GM19023 (cell line): ENCODE data around the gene TP73.
"Not testable (repeated sequence)": the region's sequence is repeated elsewhere in the genome, so short reads cannot be mapped to it uniquely, and the experiment has no call there.

ENCODE experiments used
- ATAC-seq: cut with Tn5 transposase; IDR thresholded peaks from one replicate; pipeline ENCODE4 v1.9.1; 2021; ENCODE audit warnings: mild to moderate bottlenecking, moderate library complexity; ENCODE audit not compliant: unreplicated experiment

The TP73 gene

GRCh38 chr1:3740042-3740441, 87.7 kb downstream of the TP73 start:
- no peak for ATAC-seq

GRCh38 chr1:3740752-3741151, 88.4 kb downstream of the TP73 start:
- no peak for ATAC-seq

GRCh38 chr1:3741566-3742438, 89.5 kb downstream of the TP73 start:
- no peak for ATAC-seq

GRCh38 chr1:3742439-3743298, 90.4 kb downstream of the TP73 start:
- ATAC-seq: no peak

- ATAC-seq: no peak
Measured at GRCh38 chr1:3743421-3743820, 91.1 kb downstream of the TP73 start.

GRCh38 chr1:3743826-3744225, 91.5 kb downstream of the TP73 start:
- no peak for ATAC-seq

GRCh38 chr1:3744646-3745045, 92.3 kb downstream of the TP73 start:
- ATAC-seq: no peak

- ATAC-seq: no peak
Measured at GRCh38 chr1:3745071-3745470, 92.8 kb downstream of the TP73 start.

GRCh38 chr1:3745590-3746381, 93.5 kb downstream of the TP73 start:
- no peak for ATAC-seq

- no peak for ATAC-seq
Measured at GRCh38 chr1:3746389-3746829, 94.1 kb downstream of the TP73 start.

GRCh38 chr1:3746830-3747521, 94.7 kb downstream of the TP73 start:
- peak; percentile 74 for ATAC-seq

GRCh38 chr1:3747522-3747848, 95.2 kb downstream of the TP73 start:
- ATAC-seq: no peak

GRCh38 chr1:3747903-3748302, 95.6 kb downstream of the TP73 start:
- no peak for ATAC-seq

- not testable (repeated sequence) for ATAC-seq
Measured at GRCh38 chr1:3748316-3748900, 96.1 kb downstream of the TP73 start.

- ATAC-seq: no peak
Measured at GRCh38 chr1:3749512-3749911, 97.2 kb downstream of the TP73 start.

GRCh38 chr1:3750741-3751140, 98.4 kb downstream of the TP73 start:
- no peak for ATAC-seq

- no peak for ATAC-seq
Measured at GRCh38 chr1:3752400-3752945, 100.2 kb downstream of the TP73 start, which contains the start of gene CCDC27. Gene CCDC27 (plus strand): TSS chr1:3752450. CDS start chr1:3752482, 32 bp downstream.

GRCh38 chr1:3753656-3754454, 101.5 kb downstream of the TP73 start:
- no peak for ATAC-seq

GRCh38 chr1:3756394-3756793, 104.1 kb downstream of the TP73 start:
- no peak for ATAC-seq
